ENCODE data around the gene CIAO2A. TPM values are rescaled to one million over a fixed set of nuclear protein-coding genes. Genes with fewer than 3 reads are reported as not detected.

The CIAO2A gene
- total and polyA plus RNA-seq, 4 donors = 124 to 404 (median 159) TPM

DNA sequence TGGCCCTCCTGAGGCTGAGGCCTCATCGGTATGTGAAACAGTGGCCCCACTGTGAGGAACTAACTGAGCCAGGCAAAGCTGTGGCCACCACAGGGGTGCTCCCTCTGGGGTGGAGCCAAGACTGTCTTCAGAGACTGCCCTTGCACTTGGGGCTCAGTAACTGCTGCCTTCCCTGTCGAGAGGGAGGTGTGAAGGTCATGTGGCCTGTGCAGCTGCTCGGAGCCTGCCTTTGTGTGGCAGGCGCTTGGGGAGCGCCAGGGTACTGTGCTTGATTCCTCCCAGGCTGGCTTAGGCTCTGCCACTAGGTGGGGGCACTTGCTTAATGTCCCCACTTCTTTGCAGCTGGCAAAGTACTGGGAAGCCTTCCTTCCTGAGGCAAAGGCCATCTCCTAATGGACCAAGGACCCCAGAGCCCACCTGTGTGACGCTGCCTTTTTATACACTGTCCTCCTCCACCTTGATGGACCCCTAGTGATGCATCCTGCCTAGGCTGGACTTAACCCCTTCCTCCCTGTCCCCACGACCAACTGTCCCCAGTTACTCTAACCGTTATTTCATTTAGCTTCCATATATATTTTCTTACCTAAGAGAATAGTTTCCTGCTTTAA is 43.7 kb upstream of the CIAO2A start:
- 78% methylated on average over 8 of the region's 8 CpGs for WGBS
- H3K27me3 ChIP-seq (ENCODE audit: control insufficient read depth in 4 of 4, insufficient read depth in 4 of 4, low read length in 3 of 4) = no peaks in the 10 kb centered on the region

DNA sequence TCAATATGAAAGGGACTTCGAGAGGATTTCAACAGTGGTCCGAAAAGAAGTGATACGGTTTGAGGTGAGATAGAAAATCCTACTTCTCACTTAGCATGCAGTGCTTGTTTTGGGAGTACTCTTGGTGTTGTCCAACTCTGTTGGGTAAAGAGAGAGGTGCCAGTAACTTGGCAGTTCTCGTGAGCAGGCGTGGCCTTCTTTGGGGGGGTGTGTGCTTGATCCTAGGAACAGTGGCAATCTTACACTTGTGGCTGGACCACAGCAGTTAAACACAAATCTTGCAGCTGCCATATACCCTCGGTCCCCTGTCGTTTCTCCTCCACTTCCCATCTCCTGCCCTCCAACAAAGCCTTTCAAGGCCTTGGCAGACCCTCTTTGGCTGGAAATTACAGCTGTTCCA is 42.7 kb upstream of the CIAO2A start:
- no peaks in the 10 kb centered on the region for H3K4me1 ChIP-seq (ENCODE audit: control insufficient read depth in 4 of 4, insufficient read depth in 4 of 4, low read length in 3 of 4)
- 96% methylated on average over 7 of the region's 7 CpGs for WGBS
- DNase-seq (ENCODE audit: low spot score) = no peak
- no peaks in the 10 kb centered on the region for H3K27me3 ChIP-seq (ENCODE audit: control insufficient read depth in 4 of 4, insufficient read depth in 4 of 4, low read length in 3 of 4)
- H3K9ac ChIP-seq (ENCODE audit: low read depth in 1 of 2, low read length in 2 of 2) = no peak overlapping the region
- no peak for TF ChIP-seq SP1 (IDR thresholded peaks at IDR 0.05)
- no peak for TF ChIP-seq EGR1 (IDR thresholded peaks at IDR 0.05; ENCODE audit: low read depth in 2 of 2)
- TF ChIP-seq FOXA2 (IDR thresholded peaks at IDR 0.05) = no peak
- TF ChIP-seq, protein P1, sequence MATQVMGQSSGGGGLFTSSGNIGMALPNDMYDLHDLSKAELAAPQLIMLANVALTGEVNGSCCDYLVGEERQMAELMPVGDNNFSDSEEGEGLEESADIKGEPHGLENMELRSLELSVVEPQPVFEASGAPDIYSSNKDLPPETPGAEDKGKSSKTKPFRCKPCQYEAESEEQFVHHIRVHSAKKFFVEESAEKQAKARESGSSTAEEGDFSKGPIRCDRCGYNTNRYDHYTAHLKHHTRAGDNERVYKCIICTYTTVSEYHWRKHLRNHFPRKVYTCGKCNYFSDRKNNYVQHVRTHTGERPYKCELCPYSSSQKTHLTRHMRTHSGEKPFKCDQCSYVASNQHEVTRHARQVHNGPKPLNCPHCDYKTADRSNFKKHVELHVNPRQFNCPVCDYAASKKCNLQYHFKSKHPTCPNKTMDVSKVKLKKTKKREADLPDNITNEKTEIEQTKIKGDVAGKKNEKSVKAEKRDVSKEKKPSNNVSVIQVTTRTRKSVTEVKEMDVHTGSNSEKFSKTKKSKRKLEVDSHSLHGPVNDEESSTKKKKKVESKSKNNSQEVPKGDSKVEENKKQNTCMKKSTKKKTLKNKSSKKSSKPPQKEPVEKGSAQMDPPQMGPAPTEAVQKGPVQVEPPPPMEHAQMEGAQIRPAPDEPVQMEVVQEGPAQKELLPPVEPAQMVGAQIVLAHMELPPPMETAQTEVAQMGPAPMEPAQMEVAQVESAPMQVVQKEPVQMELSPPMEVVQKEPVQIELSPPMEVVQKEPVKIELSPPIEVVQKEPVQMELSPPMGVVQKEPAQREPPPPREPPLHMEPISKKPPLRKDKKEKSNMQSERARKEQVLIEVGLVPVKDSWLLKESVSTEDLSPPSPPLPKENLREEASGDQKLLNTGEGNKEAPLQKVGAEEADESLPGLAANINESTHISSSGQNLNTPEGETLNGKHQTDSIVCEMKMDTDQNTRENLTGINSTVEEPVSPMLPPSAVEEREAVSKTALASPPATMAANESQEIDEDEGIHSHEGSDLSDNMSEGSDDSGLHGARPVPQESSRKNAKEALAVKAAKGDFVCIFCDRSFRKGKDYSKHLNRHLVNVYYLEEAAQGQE (IDR thresholded peaks at IDR 0.05) = no peak
- no peak for TF ChIP-seq NR2F2 (IDR thresholded peaks at IDR 0.05)
- TF ChIP-seq YY1 (IDR thresholded peaks at IDR 0.05) = no peak
- TF ChIP-seq TAF1 (conservative IDR thresholded peaks at IDR 0.05) = no peak
- no peak for TF ChIP-seq FOXA1 (IDR thresholded peaks at IDR 0.05)
- TF ChIP-seq RAD21 (IDR thresholded peaks at IDR 0.05) = no peak
- TF ChIP-seq ATF3 (IDR thresholded peaks at IDR 0.05) = no peak
- TF ChIP-seq, protein P2, sequence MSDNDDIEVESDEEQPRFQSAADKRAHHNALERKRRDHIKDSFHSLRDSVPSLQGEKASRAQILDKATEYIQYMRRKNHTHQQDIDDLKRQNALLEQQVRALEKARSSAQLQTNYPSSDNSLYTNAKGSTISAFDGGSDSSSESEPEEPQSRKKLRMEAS (IDR thresholded peaks at IDR 0.05) = no peak
- TF ChIP-seq GABPA (IDR thresholded peaks at IDR 0.05 in 1 of 2, conservative IDR thresholded peaks at IDR 0.05 in 1 of 2) = no peak
- no peak for TF ChIP-seq CTCF (IDR thresholded peaks at IDR 0.05; ENCODE audit: low read depth, low read length, missing input control)
- H3K27ac ChIP-seq (ENCODE audit: low read depth in 1 of 2, low read length in 2 of 2) = no peak overlapping the region
- no peaks in the 10 kb centered on the region for H3K9me3 ChIP-seq (ENCODE audit: control insufficient read depth in 4 of 4, low read length in 3 of 4)
- peaks cover 19 to 74% (median 59%) of the 10 kb centered on the region in 4 donors for H3K36me3 ChIP-seq (ENCODE audit: control insufficient read depth in 4 of 4, insufficient read depth in 3 of 4, low read depth in 1 of 4, low read length in 3 of 4)
- no peak overlapping the region for H3K4me3 ChIP-seq (ENCODE audit: low read depth in 1 of 3, low read length in 3 of 3)

More for the DNA sequence above, 43.7 kb upstream of the CIAO2A start:
- no peaks in the 10 kb centered on the region for H3K9me3 ChIP-seq (ENCODE audit: control insufficient read depth in 4 of 4, low read length in 3 of 4)
- no peak for TF ChIP-seq HNF4G (IDR thresholded peaks at IDR 0.05)
- peak in 1 of 2 donors; percentile 42 for TF ChIP-seq RAD21 (IDR thresholded peaks at IDR 0.05)
- TF ChIP-seq CTCF (IDR thresholded peaks at IDR 0.05; ENCODE audit: low read depth, low read length, missing input control) = peak; percentile 16
- H3K36me3 ChIP-seq (ENCODE audit: control insufficient read depth in 4 of 4, insufficient read depth in 3 of 4, low read depth in 1 of 4, low read length in 3 of 4) = peaks cover 18 to 73% (median 52%) of the 10 kb centered on the region in 4 donors
- DNase-seq (ENCODE audit: low spot score) = no peak
- no peaks in the 10 kb centered on the region for H3K4me1 ChIP-seq (ENCODE audit: control insufficient read depth in 4 of 4, insufficient read depth in 4 of 4, low read length in 3 of 4)
- no peak overlapping the region for H3K9ac ChIP-seq (ENCODE audit: low read depth in 1 of 2, low read length in 2 of 2)
- H3K27ac ChIP-seq (ENCODE audit: low read depth in 1 of 2, low read length in 2 of 2) = no peak overlapping the region
- no peak overlapping the region for H3K4me3 ChIP-seq (ENCODE audit: low read depth in 1 of 3, low read length in 3 of 3)

Data from liver (tissue), 9 donors.